ENCODE results near the gene SGCG.
"Not testable (repeated sequence)": the region's sequence is repeated elsewhere in the genome, so short reads cannot be mapped to it uniquely, and the experiment has no call there.

Gene SGCG

DNA sequence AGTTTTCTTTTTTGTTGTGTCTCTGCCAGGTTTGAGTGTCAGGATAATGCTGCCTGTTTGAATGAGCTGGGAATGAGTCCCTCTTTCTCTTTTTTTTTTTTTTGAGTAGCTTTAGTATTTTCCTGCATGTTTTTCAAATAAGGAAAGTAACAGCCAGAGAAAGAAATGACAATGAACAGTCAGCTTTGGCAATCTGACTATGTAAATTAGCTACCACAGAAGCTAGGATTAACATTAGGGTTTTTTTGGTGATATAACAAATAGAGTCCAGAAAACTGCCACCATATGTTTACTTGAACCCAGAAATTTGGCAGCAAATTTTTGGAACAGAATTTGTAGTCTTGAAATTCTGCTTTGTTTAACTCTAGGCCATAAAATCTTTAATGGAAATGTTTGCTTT is 50.5 kb downstream of the SGCG start:
- DNase-seq, result no peak

DNA sequence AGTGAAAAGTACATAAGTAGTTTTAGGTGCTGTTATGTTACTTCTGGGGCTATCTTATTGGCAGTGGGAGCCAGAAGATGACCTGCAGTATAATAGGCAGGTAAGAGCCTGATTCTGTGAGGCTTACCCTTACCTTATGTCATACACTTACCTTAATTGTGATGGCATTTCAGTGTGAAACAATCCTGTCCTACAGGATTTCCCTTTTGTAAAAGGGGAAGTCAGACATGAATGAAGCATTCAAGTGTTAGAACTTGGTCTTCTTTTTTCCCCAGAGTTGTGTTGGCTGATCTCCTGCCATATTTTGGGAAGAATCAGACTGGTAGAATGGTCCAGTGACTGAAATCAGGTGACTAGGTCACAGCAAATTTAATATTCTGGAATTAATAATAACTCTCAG is 55.2 kb downstream of the SGCG start:
- no peak for DNase-seq

DNA sequence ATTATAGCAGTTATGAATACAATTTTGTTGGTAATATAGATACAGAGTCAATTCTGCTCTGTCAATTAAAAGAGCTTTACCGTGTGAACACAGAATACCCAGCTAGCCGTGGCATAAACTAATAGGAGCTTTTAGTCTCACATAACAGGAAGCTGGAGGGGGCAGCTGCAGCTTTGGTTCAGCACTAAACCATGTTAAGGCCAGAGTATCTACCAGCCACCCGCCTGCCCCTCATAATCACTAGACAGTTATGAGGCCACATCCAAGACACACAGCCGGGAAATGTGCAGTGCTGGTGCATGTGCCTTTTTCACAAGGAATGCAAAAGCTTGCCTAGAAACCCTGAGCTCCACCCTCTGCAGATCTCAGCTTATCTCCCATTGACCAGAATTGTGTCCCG is 62.3 kb downstream of the SGCG start:
- no peak for DNase-seq

DNA sequence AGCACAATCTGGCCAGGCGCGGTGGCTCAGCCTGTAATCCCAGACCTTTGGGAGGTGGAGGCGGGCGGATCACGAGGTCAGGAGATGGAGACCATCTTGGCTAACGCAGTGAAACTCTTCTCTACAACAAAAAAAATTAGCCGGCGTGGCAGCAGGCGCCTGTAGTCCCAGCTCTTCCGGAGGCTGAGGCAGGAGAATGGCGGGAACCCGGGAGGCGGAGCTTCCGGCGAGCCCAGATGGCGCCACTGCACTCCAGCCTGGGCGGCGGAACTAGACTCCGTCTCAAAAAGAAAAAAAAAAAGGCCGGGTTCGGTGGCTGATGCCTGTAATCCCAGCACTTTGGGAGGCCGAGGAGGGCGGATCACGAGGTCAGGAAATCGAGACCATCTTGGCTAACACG is 67.6 kb downstream of the SGCG start:
- DNase-seq, result not testable (repeated sequence)

DNA sequence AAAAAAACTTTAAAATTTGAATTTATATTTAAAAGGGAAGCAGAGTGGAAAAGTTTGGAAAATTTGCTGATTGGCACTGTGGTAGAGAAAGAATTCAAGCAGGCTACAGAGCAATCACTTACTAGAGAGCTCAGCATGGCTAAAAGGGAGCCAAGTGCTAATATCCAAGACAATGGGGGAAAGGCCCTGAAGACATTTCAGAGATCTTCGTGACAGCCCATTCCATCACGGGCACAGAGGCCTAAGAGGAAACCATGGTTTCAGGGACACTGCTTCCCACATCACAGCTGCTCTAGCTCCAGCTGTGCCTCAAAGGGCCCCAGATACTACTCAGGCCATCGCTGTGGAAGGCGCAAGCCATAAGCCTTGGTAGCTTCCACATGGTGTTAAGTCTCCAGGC is 73.7 kb downstream of the SGCG start:
- DNase-seq, result no peak

DNA sequence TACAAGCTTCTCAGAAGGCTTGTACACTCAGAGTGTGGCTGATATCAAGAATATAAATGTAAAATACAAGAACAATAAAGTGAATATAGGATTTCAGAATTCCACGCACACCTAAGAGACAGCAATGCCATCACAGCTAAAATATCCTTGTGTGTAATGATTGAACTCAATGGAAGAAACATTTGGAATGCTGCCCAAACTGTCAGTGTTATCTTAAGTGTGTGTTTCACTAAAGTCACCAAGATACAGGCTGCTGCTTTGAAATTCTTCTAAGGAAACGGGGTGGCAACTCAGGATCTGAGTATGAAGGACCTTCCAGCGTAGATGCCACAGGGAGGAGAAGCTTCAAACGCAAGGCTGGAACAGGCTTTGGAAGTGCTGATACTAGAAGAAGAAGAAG is 86.8 kb downstream of the SGCG start:
- DNase-seq, result no peak

DNA sequence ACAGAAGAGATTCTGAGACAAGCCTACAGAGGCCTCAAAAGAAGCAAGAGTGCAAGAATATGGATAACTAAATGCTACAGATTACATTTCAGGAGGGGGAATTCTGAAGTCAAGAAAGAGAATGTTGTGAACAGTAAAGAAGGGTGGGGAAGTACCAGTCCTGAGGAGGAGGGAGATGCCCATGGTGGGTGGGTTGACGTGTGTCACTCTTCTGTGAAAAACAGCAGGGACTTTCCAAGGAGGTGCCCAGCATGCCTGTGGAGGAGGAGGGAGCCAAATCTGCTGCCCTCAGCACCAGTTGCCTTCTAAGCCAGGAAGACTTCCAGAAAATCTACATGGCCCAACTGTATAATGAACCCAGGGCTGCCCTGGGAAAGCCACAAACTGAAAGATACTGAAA is 87.7 kb downstream of the SGCG start:
- DNase-seq, result peak; percentile 1 to 42

DNA sequence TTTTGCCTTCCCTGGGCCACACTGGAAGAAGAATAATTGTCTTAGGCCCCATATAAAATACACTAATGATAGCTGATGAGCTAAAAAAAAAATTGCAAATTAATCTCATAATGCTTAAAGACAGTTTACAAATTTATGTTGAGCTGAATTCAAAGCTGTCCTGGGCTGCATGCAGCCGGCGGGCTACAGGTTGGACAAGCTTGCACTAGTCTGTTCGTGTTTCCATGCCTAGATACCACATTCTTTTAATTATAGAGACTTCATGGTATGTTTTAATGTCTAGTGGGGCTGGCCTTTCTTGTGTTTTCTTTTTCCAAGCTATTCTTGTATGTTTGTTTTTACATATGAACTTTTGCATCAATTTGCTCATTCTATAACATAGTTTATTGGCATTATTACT is 90.6 kb downstream of the SGCG start:
- DNase-seq, result no peak

DNA sequence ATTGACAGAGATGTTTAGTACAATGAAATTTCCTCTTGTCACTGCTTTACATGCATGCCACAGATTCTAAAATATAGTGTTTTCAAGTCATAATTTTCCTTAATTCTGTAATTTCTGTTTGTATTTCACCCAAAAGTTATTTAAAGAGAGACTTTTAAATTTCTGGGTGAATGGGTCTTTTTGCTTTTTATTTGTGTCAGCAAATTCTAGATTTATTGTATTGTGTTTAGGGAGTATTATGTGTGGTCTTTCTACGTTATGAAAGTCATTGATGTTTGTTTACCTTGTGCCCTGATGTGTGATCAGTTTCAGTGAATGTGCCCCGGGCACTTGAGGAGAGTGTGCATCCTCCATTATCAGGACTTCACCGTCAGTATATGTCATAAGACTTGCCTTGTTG is 92.7 kb downstream of the SGCG start:
- DNase-seq, result no peak

DNA sequence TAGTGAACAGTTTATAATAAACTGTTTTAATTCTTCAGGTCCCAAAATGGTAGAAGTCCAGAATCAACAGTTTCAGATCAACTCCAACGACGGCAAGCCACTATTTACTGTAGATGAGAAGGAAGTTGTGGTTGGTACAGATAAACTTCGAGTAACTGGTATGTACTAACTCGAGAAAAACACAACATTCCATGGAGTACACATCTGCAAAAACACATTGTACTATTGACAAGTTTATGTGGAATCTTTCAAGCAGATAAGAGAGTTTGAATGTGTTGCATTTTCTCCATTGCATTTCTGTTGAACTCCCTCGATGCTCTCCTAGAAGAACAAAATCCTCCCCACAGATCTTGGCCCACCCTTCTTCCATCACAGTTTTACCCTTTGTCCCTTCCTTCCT is 98.5 kb downstream of the SGCG start:
- DNase-seq, result no peak

DNA sequence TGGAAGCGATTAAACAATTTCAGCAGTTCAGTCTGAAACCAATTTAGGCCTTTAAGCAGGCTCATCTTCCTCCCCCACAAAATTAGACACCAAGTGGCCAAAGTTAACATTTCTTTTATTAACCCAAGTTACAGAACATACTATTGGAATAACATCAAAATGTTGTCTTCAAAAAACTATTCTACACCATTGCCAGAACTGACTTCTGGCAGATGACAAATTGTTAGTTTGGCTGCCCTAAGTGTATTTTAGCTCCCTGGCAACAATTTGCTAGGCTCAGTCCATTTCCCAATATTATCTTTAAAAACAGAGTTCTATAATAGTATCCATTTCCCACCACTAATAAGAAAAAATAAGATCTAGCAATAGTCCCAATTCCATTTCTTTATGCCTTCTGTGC is 107.8 kb downstream of the SGCG start:
- no peak for DNase-seq

DNA sequence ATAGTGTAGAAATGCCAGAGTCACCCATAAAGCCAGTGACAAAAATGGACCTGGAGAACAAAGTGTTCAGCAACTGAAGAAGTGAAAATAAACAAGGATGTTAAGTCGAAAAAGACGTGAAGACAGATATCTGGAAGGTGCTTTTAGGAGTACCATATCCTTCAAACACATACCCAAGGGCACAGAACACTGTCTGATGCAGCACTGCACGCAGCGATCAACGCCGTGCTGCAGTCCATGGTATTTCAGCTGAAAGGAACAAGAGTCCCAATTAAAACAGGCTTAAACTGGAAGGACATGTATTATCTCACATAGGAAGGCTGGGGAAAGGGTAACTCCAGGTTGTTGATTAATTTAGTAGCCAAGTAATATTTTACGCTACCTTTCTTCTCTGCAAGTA is 108.2 kb downstream of the SGCG start:
- DNase-seq, result no peak

DNA sequence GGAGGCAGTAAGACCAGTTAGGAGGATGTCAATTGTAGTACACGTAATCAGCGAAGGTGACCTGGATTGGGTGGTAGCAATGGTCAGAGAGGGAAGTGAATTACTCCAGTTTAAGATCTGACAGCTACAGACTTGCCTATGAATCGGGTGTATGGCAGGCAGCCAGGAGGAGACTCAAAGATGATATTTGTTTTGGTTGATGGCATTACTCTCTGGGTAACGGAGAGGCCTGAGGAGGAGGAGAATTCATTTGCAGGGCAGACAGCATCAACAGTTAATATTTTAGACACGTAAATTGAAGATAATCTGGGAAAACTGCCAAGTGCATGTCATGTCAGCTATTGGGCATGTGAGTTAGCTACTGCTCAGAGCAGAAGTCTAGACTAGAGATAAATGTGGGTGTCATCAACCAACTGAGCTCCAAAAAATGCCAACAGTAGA is 109.2 kb downstream of the SGCG start:
- no peak for DNase-seq

DNA sequence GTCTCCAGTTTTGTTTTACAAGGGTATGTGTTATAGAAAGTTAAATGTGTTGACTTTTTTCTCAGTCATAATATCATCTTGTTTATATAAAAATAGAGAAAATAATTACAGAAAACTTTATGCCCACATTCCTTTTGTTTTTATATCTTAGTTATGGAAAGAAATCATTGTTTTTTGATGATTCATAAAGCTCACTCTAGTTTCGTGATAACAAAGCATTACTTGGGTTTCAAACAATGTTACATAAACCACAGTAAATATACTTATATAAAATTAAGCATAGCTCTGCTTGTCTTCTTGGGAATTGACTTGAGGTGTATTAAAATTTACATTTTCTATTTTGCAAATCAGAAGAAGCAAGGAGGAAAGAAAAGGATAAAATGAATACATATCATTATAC is 111.8 kb downstream of the SGCG start:
- DNase-seq, result no peak

DNA sequence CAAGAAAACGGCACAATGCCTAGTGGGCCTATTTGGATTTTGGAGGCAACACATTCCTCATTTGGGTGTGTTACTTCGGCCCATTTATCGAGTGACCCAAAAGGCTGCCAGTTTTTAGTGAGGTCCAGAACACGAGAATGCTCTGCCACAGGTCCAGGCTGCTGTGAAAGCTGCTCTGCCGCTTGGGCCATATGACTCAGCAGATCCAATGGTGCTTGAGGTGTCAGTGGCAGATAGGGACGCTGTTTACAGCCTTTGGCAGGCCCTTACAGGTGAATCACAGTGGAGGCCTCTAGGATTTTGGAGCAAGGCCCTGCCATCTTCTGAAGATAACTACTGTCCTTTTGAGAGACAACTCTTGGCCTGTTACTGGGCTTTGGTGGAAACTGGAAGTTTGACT is 134.1 kb downstream of the SGCG start:
- not testable (repeated sequence) for DNase-seq

DNA sequence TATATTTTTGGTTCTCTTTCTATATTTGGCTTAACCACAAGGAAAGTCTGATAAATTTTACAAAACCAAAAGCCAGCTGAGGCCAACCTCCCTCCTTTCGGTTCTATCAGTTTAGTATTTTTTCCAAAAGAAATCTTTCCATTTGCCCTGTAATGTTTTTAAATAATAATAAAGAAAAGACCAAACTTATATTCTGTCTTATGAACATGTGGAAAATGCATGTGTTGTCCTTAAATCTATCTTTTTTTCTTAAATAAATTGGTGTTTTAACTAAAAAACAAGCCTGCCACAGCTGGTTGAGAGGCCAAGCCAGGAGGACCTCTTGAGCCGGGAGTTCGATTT is 139.1 kb downstream of the SGCG start:
- no peak for DNase-seq

DNA sequence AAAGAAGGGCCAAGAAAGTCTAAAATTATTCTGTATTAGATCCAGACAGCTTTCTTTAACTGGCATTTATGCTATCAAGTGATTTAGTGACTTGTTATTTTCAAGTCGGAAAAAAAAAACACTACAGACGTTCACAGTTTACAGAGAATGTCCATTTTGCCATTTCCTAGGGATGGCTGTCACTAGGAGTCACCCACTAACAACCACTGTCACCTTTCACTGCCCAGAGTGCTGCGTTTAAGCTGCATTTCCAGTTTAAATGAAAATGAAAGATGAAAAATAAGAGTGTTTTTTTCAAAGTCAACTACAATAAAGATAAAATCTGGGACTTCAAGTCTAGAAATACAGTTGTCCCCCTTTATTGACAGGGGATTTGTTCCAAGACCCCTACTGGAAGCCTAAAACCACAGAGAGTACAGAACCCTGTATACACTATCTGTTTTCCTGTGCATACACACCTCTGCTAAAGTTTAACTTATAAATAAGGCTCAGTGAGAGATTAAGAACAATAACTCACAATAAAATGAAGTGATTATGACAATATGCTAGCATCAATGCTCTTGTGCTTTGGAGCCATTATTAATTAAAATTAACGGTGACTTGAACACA is 140.3 kb downstream of the SGCG start:
- DNase-seq, result no peak

DNA sequence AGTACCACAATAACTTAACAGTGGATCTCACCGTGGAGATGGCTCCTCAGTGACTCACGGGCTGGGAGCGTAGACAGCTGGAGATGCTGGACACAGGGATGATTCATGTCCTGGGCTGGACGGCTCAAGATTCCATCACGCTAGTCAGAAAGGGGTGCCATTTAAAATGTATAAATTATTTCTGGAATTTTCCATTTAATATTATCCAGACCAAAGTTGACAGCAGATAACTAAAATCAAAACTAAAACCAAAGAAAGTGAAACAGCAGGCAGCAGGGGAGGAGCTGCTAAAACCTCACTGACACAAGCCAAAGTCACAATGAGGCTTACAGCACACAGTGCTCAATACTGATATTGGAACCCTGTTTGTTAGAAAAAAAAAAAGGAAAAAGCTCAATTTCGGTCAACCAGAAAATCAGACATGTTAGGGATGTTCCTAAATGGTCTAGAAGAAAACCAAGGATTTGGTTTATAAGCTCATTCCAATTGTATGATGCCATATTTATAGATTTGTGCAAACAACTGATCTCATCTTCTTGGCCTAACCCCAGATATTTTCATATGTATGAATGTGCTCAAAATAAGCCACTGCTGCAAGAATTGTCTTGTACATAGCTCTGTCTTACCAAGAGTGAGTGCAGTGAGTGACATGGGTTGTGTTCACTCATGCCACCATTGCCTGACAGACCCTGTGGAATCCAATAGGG is 140.9 kb downstream of the SGCG start:
- DNase-seq, result no peak

DNA sequence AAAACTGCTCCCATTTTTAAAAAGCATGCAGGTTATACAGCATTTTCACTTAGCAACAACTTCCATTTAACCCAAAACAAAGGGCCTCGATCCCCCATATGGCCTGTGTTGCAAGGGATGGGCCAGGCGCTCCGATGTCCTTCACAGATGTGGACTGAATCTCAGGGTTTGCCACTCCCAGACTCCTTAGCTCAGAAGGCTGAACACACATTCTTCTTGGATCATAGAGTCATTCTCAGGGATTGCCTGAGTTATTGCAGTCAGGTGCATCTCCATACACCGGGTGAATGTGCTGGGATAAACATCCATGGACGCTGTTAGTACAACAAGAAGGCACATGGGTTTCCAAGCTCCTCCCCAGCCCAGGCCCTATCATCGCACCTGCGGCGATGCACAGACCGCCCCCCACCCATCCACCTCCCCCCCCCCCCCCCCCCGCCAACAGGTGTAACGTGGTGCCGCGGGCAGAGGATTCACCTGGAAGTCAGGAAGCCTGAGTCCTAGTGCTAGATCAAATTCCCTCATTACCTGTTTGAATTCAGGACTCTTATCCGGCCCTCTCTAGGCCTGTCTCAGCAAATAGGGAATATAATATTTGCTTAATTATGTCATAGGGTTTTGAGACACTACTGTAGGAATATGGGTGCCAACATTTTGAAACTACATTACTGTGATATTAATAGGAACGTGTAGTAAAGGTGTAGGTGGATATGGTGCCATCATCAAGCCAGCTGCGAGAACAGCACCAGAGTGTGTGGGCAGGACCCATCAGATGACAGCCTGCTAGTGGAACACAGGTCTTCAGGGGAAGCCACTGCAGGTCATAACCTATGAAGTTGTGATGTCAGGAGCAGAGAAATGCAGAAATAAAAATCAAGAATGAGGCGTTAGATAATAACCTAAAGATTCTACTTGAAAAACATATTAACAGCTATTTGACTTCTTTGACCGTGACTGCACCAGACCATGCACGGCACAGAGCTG is 141.9 kb downstream of the SGCG start:
- DNase-seq, result peak in 1 of 2 donors; percentile 25

DNA sequence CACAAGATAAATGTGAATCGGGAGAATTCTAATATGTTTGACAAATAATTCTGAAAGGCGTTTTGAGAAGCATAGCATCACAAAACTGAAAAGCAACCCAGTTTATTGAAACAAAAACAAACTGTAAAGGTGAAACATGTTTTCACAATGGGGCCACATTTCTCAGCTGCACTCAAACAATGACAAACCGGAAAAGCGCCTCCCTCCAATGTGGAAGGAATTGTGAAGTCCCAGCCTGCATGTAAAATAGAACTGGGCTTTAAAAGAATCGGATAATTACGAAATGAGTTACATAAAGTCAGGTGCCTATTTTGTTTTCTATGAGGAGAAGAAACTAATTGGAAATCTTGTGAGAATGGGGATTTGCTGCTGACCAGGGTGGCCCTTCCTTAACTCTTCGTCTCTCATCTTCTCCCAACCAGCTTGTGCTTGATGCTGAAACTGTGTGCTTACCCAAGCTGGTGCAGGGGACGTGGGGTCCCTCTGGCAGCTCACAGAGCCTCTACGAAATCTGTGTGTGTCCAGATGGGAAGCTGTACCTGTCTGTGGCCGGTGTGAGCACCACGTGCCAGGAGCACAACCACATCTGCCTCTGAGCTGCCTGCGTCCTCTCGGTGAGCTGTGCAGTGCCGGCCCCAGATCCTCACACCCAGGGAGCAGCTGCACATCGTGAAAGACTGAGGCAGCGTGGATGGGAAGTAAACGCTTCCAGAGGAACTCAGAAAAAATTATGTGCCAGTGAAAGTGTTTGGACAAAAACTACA is 143.3 kb downstream of the SGCG start:
- DNase-seq, result no peak

DNA sequence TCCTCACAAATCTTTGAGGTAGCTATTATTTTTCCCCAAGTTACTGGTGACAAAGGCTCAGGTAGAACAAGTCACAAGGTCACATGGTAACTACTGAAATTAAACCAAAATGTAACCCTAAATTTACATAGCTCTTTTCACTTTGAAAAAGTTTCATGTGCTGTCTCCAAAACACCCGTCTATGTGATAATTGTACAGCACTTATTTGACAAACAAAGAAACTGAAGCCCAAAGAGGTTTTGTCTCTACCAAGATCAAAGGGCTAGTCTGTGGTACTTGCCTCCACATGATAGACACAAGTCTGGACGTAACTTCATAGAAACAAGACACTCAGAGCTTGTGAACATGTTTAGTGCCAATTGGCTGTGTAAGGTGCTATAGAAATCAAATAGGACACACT is 144.4 kb downstream of the SGCG start:
- no peak for DNase-seq

DNA sequence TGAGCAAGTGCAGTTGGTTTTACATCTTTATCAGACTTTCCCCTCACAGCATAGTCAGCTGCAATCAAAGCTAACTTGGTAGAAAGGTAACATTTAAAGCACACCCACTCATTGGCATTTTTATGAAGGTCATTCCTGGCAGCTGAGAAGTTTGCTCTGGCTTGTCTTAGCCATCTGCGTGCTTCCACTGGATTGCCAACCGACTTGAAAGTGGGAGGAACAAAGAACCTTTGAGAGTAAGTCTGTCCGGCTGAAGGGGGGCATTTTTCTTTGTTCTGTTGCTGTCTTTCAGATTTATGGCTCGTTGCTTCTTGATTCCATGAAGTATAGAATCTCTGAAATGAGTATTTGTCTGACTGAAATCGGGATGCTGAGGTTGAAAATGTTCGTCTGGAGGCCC is 149.6 kb downstream of the SGCG start:
- no peak for DNase-seq

DNA sequence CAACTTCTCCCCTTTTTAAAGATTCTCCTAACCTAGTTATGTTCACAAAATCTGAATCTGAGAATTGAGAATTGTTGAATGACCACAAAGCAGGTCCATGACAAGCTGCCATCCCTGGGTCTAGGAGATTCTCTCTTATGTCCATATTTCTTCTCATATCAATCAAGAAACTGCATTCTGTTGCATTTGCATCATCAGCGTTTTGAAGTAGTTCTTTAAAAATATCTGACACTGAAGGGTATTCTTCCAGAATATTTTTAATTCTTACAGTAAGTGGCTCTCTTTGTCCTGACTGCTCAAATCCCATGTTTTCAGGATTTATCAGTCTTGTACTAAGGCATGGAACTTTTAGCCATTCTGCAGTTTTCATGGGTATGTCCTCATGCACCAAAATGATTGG is 158.4 kb downstream of the SGCG start:
- no peak for DNase-seq

Measured in inflammatory macrophage treated with lipopolysaccharide for 1 hour (primary cell).